ENCODE results near the gene TNFAIP3.
"Not testable (repeated sequence)": the region's sequence is repeated elsewhere in the genome, so short reads cannot be mapped to it uniquely, and the experiment has no call there.

The TNFAIP3 gene

GRCh38 chr6:137882225-137882961, 15.3 kb downstream of the TNFAIP3 start:
- no peak overlapping the region for H3K27ac ChIP-seq
- TF ChIP-seq, protein P1, sequence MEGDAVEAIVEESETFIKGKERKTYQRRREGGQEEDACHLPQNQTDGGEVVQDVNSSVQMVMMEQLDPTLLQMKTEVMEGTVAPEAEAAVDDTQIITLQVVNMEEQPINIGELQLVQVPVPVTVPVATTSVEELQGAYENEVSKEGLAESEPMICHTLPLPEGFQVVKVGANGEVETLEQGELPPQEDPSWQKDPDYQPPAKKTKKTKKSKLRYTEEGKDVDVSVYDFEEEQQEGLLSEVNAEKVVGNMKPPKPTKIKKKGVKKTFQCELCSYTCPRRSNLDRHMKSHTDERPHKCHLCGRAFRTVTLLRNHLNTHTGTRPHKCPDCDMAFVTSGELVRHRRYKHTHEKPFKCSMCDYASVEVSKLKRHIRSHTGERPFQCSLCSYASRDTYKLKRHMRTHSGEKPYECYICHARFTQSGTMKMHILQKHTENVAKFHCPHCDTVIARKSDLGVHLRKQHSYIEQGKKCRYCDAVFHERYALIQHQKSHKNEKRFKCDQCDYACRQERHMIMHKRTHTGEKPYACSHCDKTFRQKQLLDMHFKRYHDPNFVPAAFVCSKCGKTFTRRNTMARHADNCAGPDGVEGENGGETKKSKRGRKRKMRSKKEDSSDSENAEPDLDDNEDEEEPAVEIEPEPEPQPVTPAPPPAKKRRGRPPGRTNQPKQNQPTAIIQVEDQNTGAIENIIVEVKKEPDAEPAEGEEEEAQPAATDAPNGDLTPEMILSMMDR (conservative IDR thresholded peaks at IDR 0.05): no peak
- no peak for TF ChIP-seq ZFX (IDR thresholded peaks at IDR 0.05)

DNA sequence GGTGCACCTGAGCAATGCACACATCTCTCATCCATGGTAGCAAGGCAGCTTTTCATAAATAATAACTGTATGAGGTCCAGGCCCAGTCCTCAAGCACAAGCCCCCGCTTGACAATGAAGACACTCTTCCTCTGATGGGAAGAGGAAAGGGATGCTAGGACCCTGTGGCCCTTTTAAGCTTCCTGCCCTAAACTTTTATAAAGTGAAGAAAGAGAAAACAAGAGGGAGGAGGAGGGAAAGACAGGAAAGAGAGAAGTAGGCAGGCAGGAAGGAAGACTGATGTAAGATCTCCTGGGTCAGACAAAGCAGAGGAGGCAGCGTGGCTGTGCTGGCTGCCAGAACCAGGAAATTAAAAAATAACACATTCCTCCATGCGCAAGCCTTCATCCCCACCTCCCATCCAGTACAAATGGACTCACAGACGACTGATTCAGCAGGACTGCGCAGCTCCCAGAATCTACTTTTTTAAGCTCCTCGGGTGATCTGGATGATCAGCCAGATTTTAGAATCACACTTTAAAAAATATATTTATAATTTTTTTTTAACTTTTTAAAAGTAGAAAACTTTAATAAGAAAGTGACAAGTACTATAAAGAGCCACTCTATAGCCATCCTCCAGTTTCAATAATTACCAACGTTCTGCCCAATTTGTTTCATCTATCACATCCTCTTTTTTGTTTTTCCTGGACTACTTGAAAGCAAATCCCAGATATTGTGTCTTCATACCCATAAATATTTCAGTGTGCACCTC, 16.5 kb downstream of the TNFAIP3 start:
- TF ChIP-seq, protein P1 (conservative IDR thresholded peaks at IDR 0.05): no peak
- no peak overlapping the region for H3K27ac ChIP-seq

DNA sequence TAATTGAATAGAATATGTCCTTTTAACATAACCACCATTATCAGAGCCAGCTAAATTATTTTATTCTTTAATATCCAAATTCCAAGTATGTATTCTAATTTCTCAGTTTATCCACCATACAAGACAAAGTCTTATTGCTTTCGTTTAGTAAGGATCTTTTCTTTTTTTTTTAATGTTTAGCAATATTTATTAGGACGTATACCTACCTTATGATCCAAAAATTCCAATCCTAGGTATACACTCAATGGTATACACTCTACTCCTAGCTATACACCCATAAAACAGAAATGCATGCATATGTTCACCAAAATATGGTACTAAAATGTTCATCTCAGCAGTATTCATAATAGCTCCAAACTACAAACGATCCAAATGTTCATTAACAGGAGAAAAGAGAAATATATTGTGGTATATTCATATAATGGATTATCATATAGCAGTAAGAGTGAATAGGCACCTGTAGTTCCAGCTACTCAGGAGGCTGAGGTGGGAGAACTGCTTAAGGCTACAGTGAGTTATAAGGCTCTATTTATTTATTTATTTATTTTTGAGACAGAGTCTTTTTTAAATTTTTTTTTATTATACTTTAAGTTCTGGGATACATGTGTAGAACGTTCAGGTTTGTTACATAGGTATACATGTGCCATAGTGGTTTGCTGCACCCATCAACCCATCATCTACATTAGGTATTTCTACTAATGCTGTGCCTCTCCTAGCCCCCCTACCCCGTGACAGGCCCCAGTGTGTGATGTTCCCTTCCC, 17.3 kb downstream of the TNFAIP3 start:
- no peak overlapping the region for H3K27ac ChIP-seq
- TF ChIP-seq, protein P1 (conservative IDR thresholded peaks at IDR 0.05): no peak
- TF ChIP-seq ZFX (IDR thresholded peaks at IDR 0.05): no peak

GRCh38 chr6:137884910-137885229, 17.8 kb downstream of the TNFAIP3 start:
- H3K27ac ChIP-seq: not testable (repeated sequence)

DNA sequence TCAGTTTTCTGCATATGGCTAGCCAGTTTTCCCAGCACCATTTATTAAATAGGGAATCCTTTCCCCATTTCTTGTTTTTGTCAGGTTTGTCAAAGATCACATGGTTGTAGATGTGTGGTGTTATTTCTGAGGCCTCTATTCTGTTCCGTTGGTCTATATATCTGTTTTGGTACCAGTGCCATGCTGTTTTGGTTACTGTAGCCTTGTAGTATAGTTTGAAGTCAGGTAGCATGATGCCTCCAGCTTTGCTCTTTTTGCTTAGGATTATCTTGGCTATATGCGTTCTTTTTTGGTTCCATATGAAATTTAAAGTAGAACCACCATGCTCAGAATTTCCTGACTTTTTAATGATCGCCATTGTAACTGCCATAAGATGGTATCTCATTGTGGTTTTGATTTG, 19.2 kb downstream of the TNFAIP3 start:
- H3K27ac ChIP-seq: not testable (repeated sequence)

DNA sequence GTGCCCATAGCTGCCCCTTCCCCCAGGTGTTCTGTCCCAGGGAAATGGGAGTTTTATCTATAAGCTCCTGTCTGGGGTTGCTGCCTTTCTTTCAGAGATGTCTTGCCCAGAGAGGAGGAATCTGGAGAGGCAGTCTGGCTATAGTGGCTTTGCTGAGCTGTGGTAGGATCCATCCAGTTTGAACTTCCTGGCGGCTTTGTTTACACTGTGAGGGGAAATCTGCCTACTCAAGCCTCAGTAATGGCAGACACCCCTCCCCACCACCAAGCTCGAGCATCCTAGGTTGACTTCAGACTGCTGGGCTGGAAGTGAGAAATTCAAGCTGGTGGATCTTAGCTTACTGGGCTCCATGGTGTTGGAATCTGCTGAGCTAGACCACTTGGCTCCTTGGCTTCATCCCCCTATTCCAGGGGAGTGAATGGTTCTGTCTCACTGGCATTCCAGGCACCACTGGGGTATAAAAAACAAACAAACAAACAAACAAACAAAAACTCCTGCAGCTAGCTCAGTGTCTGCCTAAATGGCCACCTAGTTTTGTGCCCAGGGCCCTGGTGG, 24.0 kb downstream of the TNFAIP3 start:
- TF ChIP-seq, protein P1 (conservative IDR thresholded peaks at IDR 0.05): no peak
- no peak for TF ChIP-seq ZFX (IDR thresholded peaks at IDR 0.05)
- H3K27ac ChIP-seq: no peak overlapping the region

GRCh38 chr6:137892271-137892708, 25.2 kb downstream of the TNFAIP3 start:
- TF ChIP-seq ZFX (IDR thresholded peaks at IDR 0.05): no peak
- TF ChIP-seq, protein P1 (conservative IDR thresholded peaks at IDR 0.05): no peak
- H3K27ac ChIP-seq: no peak overlapping the region

DNA sequence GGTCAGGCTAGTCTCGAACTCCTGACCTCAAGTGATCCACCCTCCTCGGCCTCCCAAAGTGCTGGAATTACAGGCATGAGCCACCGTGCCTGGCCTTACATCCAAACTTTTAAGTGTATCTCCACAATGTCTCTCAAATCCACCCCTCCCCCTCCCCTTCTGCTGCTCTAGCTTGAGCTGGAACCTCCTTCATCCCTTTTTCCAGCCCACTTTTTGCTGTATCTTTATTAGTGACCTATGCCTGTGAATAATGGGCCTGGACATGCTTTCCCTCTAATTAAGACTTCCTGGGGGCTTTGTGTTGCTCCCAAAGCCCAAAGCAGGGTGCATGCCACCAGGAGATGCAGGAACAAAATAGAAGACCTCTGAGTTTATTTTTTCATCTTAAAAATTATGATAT, 26.1 kb downstream of the TNFAIP3 start:
- no peak overlapping the region for H3K27ac ChIP-seq
- TF ChIP-seq, protein P1 (conservative IDR thresholded peaks at IDR 0.05): no peak
- no peak for TF ChIP-seq ZFX (IDR thresholded peaks at IDR 0.05)
